NCI-H748 (cell line): ENCODE data around the gene GCNT3.
"Not testable (repeated sequence)": the region's sequence is repeated elsewhere in the genome, so short reads cannot be mapped to it uniquely, and the experiment has no call there.

Source experiments
- DNase-seq: peaks from one replicate; lab custom pipeline; 2025; ENCODE audit not compliant: unreplicated experiment; lab: John Stamatoyannopoulos, UW

Gene GCNT3

GRCh38 chr15:59616379-59616778 is 4.8 kb downstream of the GCNT3 start:
- DNase-seq = peak; percentile 9

- no peak for DNase-seq
Observed at GRCh38 chr15:59618406-59618805, 6.8 kb downstream of the GCNT3 start.

GRCh38 chr15:59622289-59622688 is 10.7 kb downstream of the GCNT3 start:
- DNase-seq = peak; percentile 53

- DNase-seq = peak; percentile 0
Observed at GRCh38 chr15:59632714-59633113, 21.1 kb downstream of the GCNT3 start.

GRCh38 chr15:59636184-59636583 is 24.6 kb downstream of the GCNT3 start:
- no peak for DNase-seq

- not testable (repeated sequence) for DNase-seq
Observed at GRCh38 chr15:59637507-59637906, 25.9 kb downstream of the GCNT3 start.

GRCh38 chr15:59642351-59642750 is 30.8 kb downstream of the GCNT3 start:
- DNase-seq = no peak

- DNase-seq = no peak
Observed at GRCh38 chr15:59644756-59645155, 33.2 kb downstream of the GCNT3 start.

GRCh38 chr15:59645812-59646211 is 34.2 kb downstream of the GCNT3 start:
- DNase-seq = not testable (repeated sequence)

- DNase-seq = no peak
Observed at GRCh38 chr15:59646277-59646676, 34.7 kb downstream of the GCNT3 start.

GRCh38 chr15:59647085-59647484 is 35.5 kb downstream of the GCNT3 start:
- DNase-seq = no peak

GRCh38 chr15:59649603-59650002 is 38.0 kb downstream of the GCNT3 start:
- DNase-seq = no peak

GRCh38 chr15:59654046-59654445 is 42.5 kb downstream of the GCNT3 start:
- DNase-seq = no peak

GRCh38 chr15:59656897-59657634 is 45.5 kb downstream of the GCNT3 start, which contains the start of gene GTF2A2:
GTF2A2 (minus strand) TSS chr15:59657515; CDS start chr15:59652277, 5,238 bp downstream.
- DNase-seq = peak; percentile 92

- no peak for DNase-seq
Observed at GRCh38 chr15:59657635-59658125, 46.1 kb downstream of the GCNT3 start.

GRCh38 chr15:59659366-59659765 is 47.8 kb downstream of the GCNT3 start:
- DNase-seq = no peak

- DNase-seq = no peak
Observed at GRCh38 chr15:59662260-59662659, 50.7 kb downstream of the GCNT3 start.

- DNase-seq = no peak
Observed at GRCh38 chr15:59668556-59668955, 57.0 kb downstream of the GCNT3 start.
